K562 (cell line): ENCODE data around the gene HNRNPA3. TPM values are rescaled to one million over a fixed set of nuclear protein-coding genes. Genes with fewer than 3 reads are reported as not detected.
A peak's percentile ranks its signal among the peaks of the same experiment; 100 is the strongest.

ENCODE experiments used
- ATAC-seq: fragments of 200-7000 bp; cut with Tn5 transposase; 3 replicates; pipeline ENCODE4 v1.9.1; 2020; ENCODE audit warnings: moderate library complexity
- BruUV-seq: library from RNA; stranded (reverse); fragments of 400-500 nt; replicated peaks from 2 replicates; lab custom pipeline; 2021; lab: Mats Ljungman, UMichigan
- CTCF ChIA-PET: fragments of 300-600 bp; formaldehyde crosslinking; extraction: SDS; loops from one replicate; lab custom pipeline; 2021; ENCODE audit warnings: low intra/inter-chr PET ratio; lab: Yijun Ruan, JAX
- POLR2A ChIA-PET: fragments of 300-600, 350-650 bp; sonication (Branson Sonifier 250); formaldehyde crosslinking; extraction: SDS; loops from one replicate; lab custom pipeline; 2021; ENCODE audit warnings: antibody characterized with exemption, inconsistent platforms; lab: Yijun Ruan, JAX
- DNase-seq, 4 experiments: peaks; one replicate each; pipeline versions ENCODE4 v3.0.0 to v3.0.0-alpha.2; 2011 to 2018; ENCODE audit warnings: low spot score in 3 of 4, mixed read lengths in 3 of 4; ENCODE audit errors: extremely low read depth in 1 of 4
- FAIRE-seq: peaks from 2 replicates; lab custom pipeline; 2011; peaks lifted over from hg19 to GRCh38; lab: Jason Lieb, UNC
- H2AFZ ChIP-seq: 2 replicates; pipeline ENCODE4 v1.6.0; 2011; ENCODE audit warnings: low read depth, low read length, control low read depth, inconsistent platforms
- H3K27ac ChIP-seq: fragments of 200-600 bp; 3 replicates; pipeline ENCODE4 v1.8.0; 2011; ENCODE audit warnings: low read depth, mild to moderate bottlenecking, control low read depth, inconsistent platforms, low read length, moderate library complexity, mixed read lengths; ENCODE audit errors: extremely low read depth
- H3K27me3 ChIP-seq, 2 experiments: fragments of 300-600 bp in 1 of 2; 2 replicates in 1 of 2; 3 replicates in 1 of 2; pipeline versions ENCODE4 v1.6.0 to v1.8.0; 2011; ENCODE audit warnings: inconsistent platforms in 2 of 2, low read length in 2 of 2, mild to moderate bottlenecking in 1 of 2, mixed read lengths in 1 of 2, moderate library complexity in 1 of 2; ENCODE audit not compliant: control insufficient read depth in 2 of 2, insufficient read depth in 2 of 2
- H3K36me3 ChIP-seq: fragments of 300-600 bp; 3 replicates; pipeline ENCODE4 v1.8.0; 2011; ENCODE audit warnings: mild to moderate bottlenecking, low read length, inconsistent platforms; ENCODE audit not compliant: control insufficient read depth, insufficient read depth
- H3K4me1 ChIP-seq, 2 experiments: fragments of 200-600 bp in 1 of 2; replicated peaks in 1 of 2; 2 replicates in 1 of 2; 3 replicates in 1 of 2; pipeline versions ENCODE4 v1.5.1 to v1.8.0; 2011; ENCODE audit warnings: inconsistent platforms in 2 of 2, low read length in 2 of 2, mild to moderate bottlenecking in 1 of 2, mixed read lengths in 1 of 2, moderate library complexity in 1 of 2; ENCODE audit not compliant: control insufficient read depth in 2 of 2, insufficient read depth in 2 of 2
- H3K4me2 ChIP-seq: 2 replicates; pipeline ENCODE4 v1.6.1; 2011; ENCODE audit warnings: low read length, control low read depth, inconsistent platforms, mixed read lengths; ENCODE audit not compliant: insufficient read depth
- H3K4me3 ChIP-seq: fragments of 200-600 bp; sonication (generic), shearing (Covaris generic); 2 replicates; pipeline ENCODE4 v1.5.1; 2016; ENCODE audit warnings: control low read depth, inconsistent platforms
- H3K79me2 ChIP-seq: fragments of 200-600 bp; 3 replicates; pipeline ENCODE4 v1.8.0; 2011; ENCODE audit warnings: low read length, inconsistent platforms; ENCODE audit not compliant: control insufficient read depth, insufficient read depth
- H3K9ac ChIP-seq, 2 experiments: 2 replicates each; pipeline versions ENCODE4 v1.6.0 to v1.6.1; 2011; ENCODE audit warnings: low read depth in 2 of 2, low read length in 2 of 2, control low read depth in 1 of 2, inconsistent platforms in 1 of 2, mild to moderate bottlenecking in 1 of 2, mixed read lengths in 1 of 2; ENCODE audit not compliant: insufficient read depth in 1 of 2
- H3K9me1 ChIP-seq: one replicate; pipeline ENCODE4 v1.6.0; 2011; ENCODE audit warnings: inconsistent platforms, mild to moderate bottlenecking, low read length, moderate library complexity; ENCODE audit not compliant: control insufficient read depth, insufficient read depth
- H3K9me3 ChIP-seq: replicated peaks from 2 replicates; pipeline ENCODE4 v1.5.1; 2011; ENCODE audit warnings: low read depth, low read length, inconsistent platforms; ENCODE audit not compliant: control insufficient read depth, insufficient read depth
- H4K20me1 ChIP-seq: replicated peaks from 2 replicates; pipeline ENCODE4 v1.6.1; 2011; ENCODE audit warnings: low read length, inconsistent platforms, mixed read lengths; ENCODE audit not compliant: control insufficient read depth, insufficient read depth
- ETS2 ChIP-seq: IDR thresholded peaks from 2 replicates; pipeline ENCODE4 v1.6.1; 2016; ENCODE audit warnings: borderline replicate concordance, missing genetic modification characterization, mild to moderate bottlenecking, moderate library complexity, missing compliant biosample characterization; ENCODE audit not compliant: poor library complexity, severe bottlenecking
- HBP1 ChIP-seq: fragments of 450-650 bp; formaldehyde crosslinking; IDR thresholded peaks from 2 replicates; pipeline ENCODE4 v1.4.0; 2022; ENCODE audit warnings: missing genetic modification characterization
- HMG20A ChIP-seq: fragments of 450-650 bp; formaldehyde crosslinking; conservative IDR thresholded peaks from 2 replicates; pipeline ENCODE4 v1.4.0; 2020; ENCODE audit warnings: mild to moderate bottlenecking, mixed read lengths
- NFIC ChIP-seq: fragments of 450-650 bp; IDR thresholded peaks from 2 replicates; pipeline ENCODE4 v1.6.1; 2017; ENCODE audit warnings: mild to moderate bottlenecking, inconsistent platforms
- NFYB ChIP-seq: IDR thresholded peaks from 2 replicates; pipeline ENCODE4 v1.6.1; 2011; ENCODE audit warnings: mild to moderate bottlenecking, moderate library complexity; ENCODE audit not compliant: insufficient read length; ENCODE audit errors: extremely low read depth
- SIN3A ChIP-seq, 2 experiments: fragments of 150-350 bp in 1 of 2; IDR thresholded peaks; 2 replicates each; pipeline ENCODE4 v1.6.1; 2011 to 2016; ENCODE audit warnings: borderline replicate concordance in 2 of 2, low read depth in 2 of 2, low read length in 2 of 2, mild to moderate bottlenecking in 2 of 2, moderate library complexity in 2 of 2; ENCODE audit not compliant: control insufficient read depth in 1 of 2
- TEAD1 ChIP-seq, 2 experiments: fragments of 450-650 bp in 1 of 2; sonication (generic) in 1 of 2; formaldehyde crosslinking; IDR thresholded peaks; 2 replicates each; pipeline versions ENCODE4 v1.4.0 to v1.8.0; 2020 to 2022; ENCODE audit warnings: mild to moderate bottlenecking in 2 of 2, missing genetic modification reagents in 1 of 2
- U2AF2 ChIP-seq: fragments of 200-400 bp; formaldehyde crosslinking; optimal IDR thresholded peaks from 2 replicates; pipeline ENCODE3; 2017; ENCODE audit warnings: low read depth, mild to moderate bottlenecking, low read length
- ZNF212 ChIP-seq: fragments of 450-650 bp; formaldehyde crosslinking; IDR thresholded peaks from 2 replicates; pipeline ENCODE4 v1.4.0; 2020; ENCODE audit warnings: mild to moderate bottlenecking
- ZNF217 ChIP-seq: sonication (generic); formaldehyde crosslinking; IDR thresholded peaks from 2 replicates; pipeline ENCODE4 v1.8.0; 2022; ENCODE audit warnings: mild to moderate bottlenecking, missing genetic modification reagents
- ZNF274 ChIP-seq: IDR thresholded peaks from 2 replicates; pipeline ENCODE4 v1.6.1; 2011; ENCODE audit warnings: low read depth, mild to moderate bottlenecking, low read length, moderate library complexity, borderline replicate concordance
- ZNF282 ChIP-seq: sonication (generic); formaldehyde crosslinking; IDR thresholded peaks from 2 replicates; pipeline ENCODE4 v1.8.1; 2023; ENCODE audit warnings: missing genetic modification reagents
- ZNF511 ChIP-seq: sonication (generic); formaldehyde crosslinking; IDR thresholded peaks from 2 replicates; pipeline ENCODE4 v1.8.0; 2022; ENCODE audit warnings: mild to moderate bottlenecking, missing genetic modification reagents
- ZNF778 ChIP-seq: fragments of 450-650 bp; formaldehyde crosslinking; IDR thresholded peaks from 2 replicates; pipeline ENCODE4 v1.4.0; 2020; ENCODE audit warnings: mild to moderate bottlenecking, moderate library complexity
- WGBS: fragments of 100-300 bp; shearing (Covaris generic); methylation state at CpG from one replicate; pipeline ENCODE4 v1.1.6; 2016; ENCODE audit warnings: low coverage, mixed read lengths; ENCODE audit not compliant: insufficient coverage; ENCODE audit errors: missing lambda C conversion rate; 5-methylcytosine and 5-hydroxymethylcytosine counted together
- in situ Hi-C: fragments of 300-500 bp; cut with MboI; formaldehyde crosslinking; loops from 4 replicates; pipeline ENCODE4 v1.15.0; 2018; ENCODE audit warnings: inconsistent platforms, mixed read lengths
- intact Hi-C: fragments of 100-400 bp; cut with micrococcal nuclease; formaldehyde crosslinking; loops from 2 replicates; pipeline ENCODE4 v1.14.2; 2022
- polyA plus RNA-seq, 8 experiments: library from polyadenylated mRNA; depleted of rRNA in 4 of 8; stranded (reverse) in 5 of 8; unstranded in 3 of 8; fragments of >200 nt; fragmentation: Nextera tagmentation in 2 of 8; fragmentation: Illumina TruSeq in 1 of 8; extraction: Ambion mirVana in 2 of 8; extraction: Trizol in 1 of 8; gene quantifications; 2 replicates each; pipeline versions ENCODE4 v1.2.1 to v1.2.3, GENCODE V29; 2011 to 2014; ENCODE audit warnings: inconsistent platforms in 1 of 8, missing spikeins in 1 of 8
- total RNA-seq, 7 experiments: library from RNA; depleted of rRNA in 6 of 7; stranded (reverse); fragments of >200 nt in 6 of 7; fragmentation: Illumina TruSeq in 2 of 7; extraction: Trizol in 2 of 7; gene quantifications; 2 replicates each; pipeline versions ENCODE4 v1.2.1 to v1.2.3, GENCODE V29; 2011 to 2021; ENCODE audit warnings: low replicate concordance in 1 of 7
- TF ChIP-seq, protein P1 (sequence below): fragments of 150-350 bp; IDR thresholded peaks from 2 replicates; pipeline ENCODE4 v1.6.1; 2014; ENCODE audit warnings: low read depth, mild to moderate bottlenecking, low read length, borderline replicate concordance

The HNRNPA3 gene
- total and polyA plus RNA-seq, 9 of the 15 experiments (the other 6 are each of a cell fraction or from before 2014, with no cell fraction given), result 72.8 to 428 (median 192) TPM

DNA sequence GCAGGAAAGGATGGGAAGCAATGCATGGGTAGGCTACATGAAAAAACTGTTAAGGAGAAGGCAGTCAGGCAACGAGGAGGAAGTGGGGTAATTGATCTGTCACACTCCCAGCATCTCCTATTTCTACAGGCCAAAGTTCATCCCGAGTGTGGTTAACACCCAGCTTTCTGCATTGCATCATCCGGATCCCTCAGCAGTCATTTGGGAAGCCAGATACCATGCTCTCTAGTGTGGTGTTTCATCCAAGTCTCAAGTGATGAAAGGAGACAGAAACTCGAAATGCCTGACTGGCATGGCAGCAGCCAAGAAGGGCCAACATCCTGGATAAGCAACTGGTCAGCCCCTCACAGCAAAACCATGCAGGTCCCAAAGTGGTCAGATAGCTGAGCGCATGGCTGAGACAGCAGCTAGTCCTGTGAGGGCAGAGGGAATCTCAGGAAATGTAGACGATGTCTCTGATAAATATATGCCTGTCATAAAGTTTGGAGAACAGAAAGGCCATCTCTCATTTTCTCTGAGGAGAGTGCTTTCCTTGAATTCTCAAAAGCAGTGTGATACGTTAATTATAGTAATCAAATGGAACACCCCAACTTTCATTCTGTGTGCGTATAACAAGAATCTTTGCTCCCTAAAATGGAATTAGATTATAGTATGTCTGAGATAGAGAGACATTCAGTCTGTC is 24.8 kb upstream of the HNRNPA3 start:
- FAIRE-seq, result peak; percentile 48
- H4K20me1 ChIP-seq, result no peaks in the 10 kb centered on the region
- intact Hi-C loops, result no loop called here
- CTCF ChIA-PET, result no interaction called here
- H3K9me1 ChIP-seq, result no peaks in the 10 kb centered on the region
- no peaks in the 10 kb centered on the region for H3K36me3 ChIP-seq
- H3K9ac ChIP-seq, result peak overlapping the region in 1 of 2 experiments; percentile 60; a peak in 1 of 4 replicates
- H3K9me3 ChIP-seq, result no peaks in the 10 kb centered on the region; the same call in 1 of the 2 replicates
- H3K4me3 ChIP-seq, result no peak overlapping the region
- H3K27ac ChIP-seq, result no peak overlapping the region; the same call in 2 of the 3 replicates
- H3K4me2 ChIP-seq, result no peak overlapping the region; the same call in 1 of the 2 replicates
- no TSS peak for BruUV-seq
- WGBS, result 30% methylated on average over 8 of the region's 8 CpGs
- peak in 1 of 4 experiments; percentile 41 for DNase-seq
- peaks cover 0 to 8% of the 10 kb centered on the region in 2 experiments; a peak in 4 of 5 replicates for H3K4me1 ChIP-seq
- ATAC-seq, result peak; percentile 79
- POLR2A ChIA-PET, result interaction anchor here (1.0 to 1.6 kb wide), 2 partner anchors 15 to 33 kb away, joined by 3 to 4 read pairs; no protein-coding TSS in a partner anchor
- in situ Hi-C loops, result no loop called here
- H3K79me2 ChIP-seq, result no peaks in the 10 kb centered on the region
- H3K27me3 ChIP-seq, result no peaks in the 10 kb centered on the region
- peak overlapping the region; percentile 78 for H2AFZ ChIP-seq
- TF ChIP-seq U2AF2 (no peak), SIN3A (IDR thresholded peaks at IDR 0.05; ENCODE audit: borderline replicate concordance in 2 of 2, control insufficient read depth in 1 of 2, low read depth in 2 of 2, low read length in 2 of 2) (no peak), ZNF778 (CRISPR knock-in tag) (no peak), ZNF511 (CRISPR knock-in tag) (no peak), ZNF217 (no peak), HBP1 (CRISPR knock-in tag) (peak; percentile 85), TEAD1 (CRISPR knock-in tag; IDR thresholded peaks at IDR 0.05) (peak in 1 of 2 experiments; percentile 40; a peak in 1 of 4 replicates), ZNF212 (no peak), ETS2 (no peak), HMG20A (CRISPR knock-in tag) (no peak), ZNF274 (no peak), NFIC (no peak), ZNF282 (CRISPR knock-in tag) (no peak), NFYB (no peak)
- TF ChIP-seq, protein P1, sequence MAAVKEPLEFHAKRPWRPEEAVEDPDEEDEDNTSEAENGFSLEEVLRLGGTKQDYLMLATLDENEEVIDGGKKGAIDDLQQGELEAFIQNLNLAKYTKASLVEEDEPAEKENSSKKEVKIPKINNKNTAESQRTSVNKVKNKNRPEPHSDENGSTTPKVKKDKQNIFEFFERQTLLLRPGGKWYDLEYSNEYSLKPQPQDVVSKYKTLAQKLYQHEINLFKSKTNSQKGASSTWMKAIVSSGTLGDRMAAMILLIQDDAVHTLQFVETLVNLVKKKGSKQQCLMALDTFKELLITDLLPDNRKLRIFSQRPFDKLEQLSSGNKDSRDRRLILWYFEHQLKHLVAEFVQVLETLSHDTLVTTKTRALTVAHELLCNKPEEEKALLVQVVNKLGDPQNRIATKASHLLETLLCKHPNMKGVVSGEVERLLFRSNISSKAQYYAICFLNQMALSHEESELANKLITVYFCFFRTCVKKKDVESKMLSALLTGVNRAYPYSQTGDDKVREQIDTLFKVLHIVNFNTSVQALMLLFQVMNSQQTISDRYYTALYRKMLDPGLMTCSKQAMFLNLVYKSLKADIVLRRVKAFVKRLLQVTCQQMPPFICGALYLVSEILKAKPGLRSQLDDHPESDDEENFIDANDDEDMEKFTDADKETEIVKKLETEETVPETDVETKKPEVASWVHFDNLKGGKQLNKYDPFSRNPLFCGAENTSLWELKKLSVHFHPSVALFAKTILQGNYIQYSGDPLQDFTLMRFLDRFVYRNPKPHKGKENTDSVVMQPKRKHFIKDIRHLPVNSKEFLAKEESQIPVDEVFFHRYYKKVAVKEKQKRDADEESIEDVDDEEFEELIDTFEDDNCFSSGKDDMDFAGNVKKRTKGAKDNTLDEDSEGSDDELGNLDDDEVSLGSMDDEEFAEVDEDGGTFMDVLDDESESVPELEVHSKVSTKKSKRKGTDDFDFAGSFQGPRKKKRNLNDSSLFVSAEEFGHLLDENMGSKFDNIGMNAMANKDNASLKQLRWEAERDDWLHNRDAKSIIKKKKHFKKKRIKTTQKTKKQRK, result no peak
